Coronary artery (tissue), 2 donors: ENCODE results near the gene SLC27A2.

Experiments used
- DNase-seq: peaks from one replicate; pipeline ENCODE4 v3.0.0-alpha.2; 2017; ENCODE audit warnings: low spot score
- H3K27ac ChIP-seq, 2 donors: fragments of 200-600 bp; sonication (generic); one replicate each; pipeline ENCODE4 v1.5.1; 2016 to 2019
- H3K4me3 ChIP-seq: fragments of 200-600 bp; sonication (generic); 2 replicates; pipeline ENCODE4 v1.5.1; 2016; ENCODE audit warnings: mild to moderate bottlenecking, moderate library complexity
- CTCF ChIP-seq: fragments of 200-600 bp; sonication (generic); IDR thresholded peaks from one replicate; pipeline ENCODE4 v1.5.1; 2019; ENCODE audit warnings: antibody characterized with exemption

Gene SLC27A2

DNA sequence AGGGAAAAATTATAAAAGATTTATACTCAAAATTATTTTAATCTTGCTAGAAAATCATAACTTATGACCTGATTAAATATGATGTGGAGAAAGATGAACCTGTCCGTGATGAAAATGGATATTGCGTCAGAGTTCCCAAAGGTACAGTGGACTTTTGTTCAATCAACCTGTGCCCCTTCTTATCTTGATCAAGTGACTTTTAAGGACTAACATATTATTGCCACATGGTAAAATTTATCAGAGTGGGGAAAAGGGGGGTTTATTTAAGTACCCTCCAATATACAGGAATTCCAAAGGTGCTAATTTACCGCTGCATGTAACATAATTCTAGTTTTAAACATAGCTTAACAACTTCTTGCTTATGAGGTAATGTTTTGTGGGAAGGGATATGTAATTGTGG, 43.9 kb downstream of the SLC27A2 start:
- H3K27ac ChIP-seq = no peak overlapping the region
- H3K4me3 ChIP-seq = no peak overlapping the region
- TF ChIP-seq CTCF = no peak
- no peak for DNase-seq

GRCh38 chr15:50227076-50227475, 45.1 kb downstream of the SLC27A2 start:
- Histone ChIP-seq H3K27ac (no peak overlapping the region), H3K4me3 (no peak overlapping the region)
- no peak for TF ChIP-seq CTCF
- no peak for DNase-seq

GRCh38 chr15:50228866-50229265, 46.9 kb downstream of the SLC27A2 start:
- TF ChIP-seq CTCF = no peak
- no peak for DNase-seq
- Histone ChIP-seq H3K27ac (no peak overlapping the region), H3K4me3 (no peak overlapping the region)

GRCh38 chr15:50229336-50229735, 47.3 kb downstream of the SLC27A2 start:
- Histone ChIP-seq H3K27ac (no peak overlapping the region), H3K4me3 (no peak overlapping the region)
- no peak for DNase-seq
- TF ChIP-seq CTCF = no peak

GRCh38 chr15:50231761-50232160, 49.8 kb downstream of the SLC27A2 start:
- no peak for DNase-seq
- H3K27ac ChIP-seq = no peak overlapping the region
- no peak for TF ChIP-seq CTCF
- no peak overlapping the region for H3K4me3 ChIP-seq

- no peak overlapping the region for H3K27ac ChIP-seq
- H3K4me3 ChIP-seq = no peak overlapping the region
- no peak for DNase-seq
- TF ChIP-seq CTCF = no peak
Observed at GRCh38 chr15:50232791-50233190, 50.8 kb downstream of the SLC27A2 start.

- Histone ChIP-seq H3K27ac (no peak overlapping the region), H3K4me3 (no peak overlapping the region)
- no peak for DNase-seq
- TF ChIP-seq CTCF = no peak
Observed at GRCh38 chr15:50233192-50233736, 51.3 kb downstream of the SLC27A2 start.
